DMS114 treated with DMSO at 0.1 percent for 48 hours (cell line): ENCODE results near the gene TRIM44.

Experiments used
- DNase-seq: peaks from one replicate; lab custom pipeline; 2025; ENCODE audit not compliant: unreplicated experiment; lab: John Stamatoyannopoulos, UW

The TRIM44 gene, protein sequence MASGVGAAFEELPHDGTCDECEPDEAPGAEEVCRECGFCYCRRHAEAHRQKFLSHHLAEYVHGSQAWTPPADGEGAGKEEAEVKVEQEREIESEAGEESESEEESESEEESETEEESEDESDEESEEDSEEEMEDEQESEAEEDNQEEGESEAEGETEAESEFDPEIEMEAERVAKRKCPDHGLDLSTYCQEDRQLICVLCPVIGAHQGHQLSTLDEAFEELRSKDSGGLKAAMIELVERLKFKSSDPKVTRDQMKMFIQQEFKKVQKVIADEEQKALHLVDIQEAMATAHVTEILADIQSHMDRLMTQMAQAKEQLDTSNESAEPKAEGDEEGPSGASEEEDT

DNA sequence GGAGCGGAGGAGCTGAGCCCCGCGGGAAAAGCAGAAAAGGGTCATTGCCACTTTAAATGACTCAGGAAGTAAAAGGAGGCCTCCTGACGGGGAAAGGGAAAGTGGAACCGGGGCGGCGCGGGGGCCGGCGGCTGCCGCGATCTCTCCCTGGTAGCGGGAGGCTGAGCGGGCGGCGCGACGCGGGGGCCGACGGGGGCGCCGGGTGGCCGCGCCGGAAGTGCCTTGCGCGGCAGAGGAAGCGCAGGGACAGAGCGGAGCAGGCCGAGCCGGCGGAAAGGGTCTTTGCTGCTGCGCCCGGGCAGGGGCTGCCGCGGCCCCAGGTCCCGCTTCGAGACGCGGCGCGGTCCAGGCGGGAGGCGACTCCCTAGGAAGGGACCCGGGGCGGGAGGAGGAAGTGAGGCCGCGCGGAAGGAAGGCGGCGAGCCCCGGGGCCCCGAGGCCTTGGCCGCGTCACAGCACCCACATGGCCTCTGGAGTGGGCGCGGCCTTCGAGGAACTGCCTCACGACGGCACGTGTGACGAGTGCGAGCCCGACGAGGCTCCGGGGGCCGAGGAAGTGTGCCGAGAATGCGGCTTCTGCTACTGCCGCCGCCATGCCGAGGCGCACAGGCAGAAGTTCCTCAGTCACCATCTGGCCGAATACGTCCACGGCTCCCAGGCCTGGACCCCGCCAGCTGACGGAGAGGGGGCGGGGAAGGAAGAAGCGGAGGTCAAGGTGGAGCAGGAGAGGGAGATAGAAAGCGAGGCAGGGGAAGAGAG, at the start of gene TRIM44:
Gene TRIM44 (plus strand): TSS at position 127 of the 759 bp plus-strand sequence. CDS start 337 bp downstream, at position 464.
- peak; percentile 83 for DNase-seq

DNA sequence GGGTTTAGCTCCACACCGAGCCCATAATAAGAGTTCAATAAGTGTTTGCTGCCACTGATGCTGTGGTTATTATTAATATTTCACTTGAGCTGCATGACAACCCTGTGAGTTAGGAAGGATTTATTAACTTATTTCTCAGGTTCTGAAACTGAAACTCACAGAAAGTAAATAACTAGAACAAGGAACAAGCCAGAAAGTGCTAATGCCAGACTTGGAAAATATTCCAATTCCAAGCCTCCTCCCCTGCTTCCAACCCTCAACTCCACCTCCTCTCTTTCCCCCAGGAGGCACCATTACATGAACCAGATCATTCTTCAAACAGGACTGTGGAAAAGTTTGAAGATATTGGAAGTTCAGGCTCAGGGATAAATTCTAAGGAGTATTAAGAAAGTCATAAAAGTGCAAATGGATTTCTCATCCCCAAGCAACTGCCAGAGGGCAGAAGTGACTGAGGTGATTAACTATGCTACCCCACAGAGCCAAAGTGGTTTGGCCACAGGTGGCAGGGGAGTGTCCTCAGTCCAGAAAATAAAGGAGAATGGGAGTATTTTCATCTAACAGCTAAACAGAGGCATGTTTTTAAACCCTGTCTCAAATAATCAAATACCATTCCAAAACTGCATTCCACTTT, 47.5 kb upstream of the TRIM44 start:
- no peak for DNase-seq

DNA sequence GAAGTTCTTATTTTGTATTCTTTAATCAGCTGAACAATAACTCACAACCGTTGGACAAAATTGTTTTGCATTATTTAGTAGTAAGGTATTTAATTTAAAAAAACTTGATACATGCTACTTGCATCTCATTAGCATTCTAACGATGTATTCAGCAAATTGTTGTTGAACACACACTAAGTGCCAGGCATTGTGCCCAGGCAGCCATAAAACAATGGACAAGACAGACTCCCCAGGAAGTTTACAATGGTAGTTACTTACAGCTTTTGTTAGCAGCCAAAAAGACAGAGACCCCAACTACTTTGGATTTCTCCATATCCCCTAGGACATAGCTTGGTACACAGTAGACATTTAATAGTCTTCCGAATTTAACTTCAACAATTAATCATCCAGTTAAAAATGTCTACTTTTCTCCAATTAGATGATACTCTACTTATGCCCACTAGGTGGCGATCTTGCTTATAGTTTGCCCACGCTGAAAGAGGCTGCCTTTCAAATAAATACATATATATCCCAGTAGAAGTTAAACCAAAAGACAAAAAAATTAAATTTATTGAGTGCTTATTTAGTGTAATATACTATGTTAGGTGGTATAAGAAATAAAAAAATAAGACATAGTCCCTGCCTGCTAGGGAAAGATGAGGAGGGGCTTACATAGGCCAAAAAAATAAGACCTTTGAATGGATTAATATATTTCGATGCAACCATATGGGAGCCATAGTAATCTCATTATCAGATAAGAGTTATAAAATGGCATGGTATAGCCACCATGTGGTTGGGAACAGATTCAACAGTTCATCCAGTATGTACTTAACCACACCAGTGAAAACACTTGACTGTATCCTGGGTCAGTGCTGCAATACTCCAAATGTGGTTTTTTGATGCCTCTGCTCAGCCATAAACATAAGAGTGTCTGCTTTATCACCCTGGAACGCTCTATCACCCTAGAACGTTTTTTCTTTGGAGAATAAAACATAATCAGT, 46.4 kb upstream of the TRIM44 start:
- DNase-seq, result peak; percentile 89

DNA sequence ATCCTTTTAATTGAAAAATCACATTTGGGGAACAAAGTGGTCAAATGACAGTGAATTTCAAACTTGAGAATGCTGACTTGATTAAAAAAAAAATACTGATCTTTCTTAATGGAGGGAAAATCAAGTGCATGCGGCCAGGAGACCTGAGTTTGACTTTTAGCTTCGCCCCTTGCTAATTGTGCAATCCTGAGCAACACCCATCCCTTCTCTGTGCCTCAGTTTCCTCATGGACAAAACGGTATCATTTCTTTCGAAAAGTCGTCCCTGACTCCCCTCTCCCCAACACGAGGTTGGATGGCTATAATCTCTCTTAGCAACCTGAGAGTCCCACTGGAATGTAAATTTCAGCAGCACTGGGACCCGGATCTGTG, 45.3 kb upstream of the TRIM44 start:
- DNase-seq, result no peak

DNA sequence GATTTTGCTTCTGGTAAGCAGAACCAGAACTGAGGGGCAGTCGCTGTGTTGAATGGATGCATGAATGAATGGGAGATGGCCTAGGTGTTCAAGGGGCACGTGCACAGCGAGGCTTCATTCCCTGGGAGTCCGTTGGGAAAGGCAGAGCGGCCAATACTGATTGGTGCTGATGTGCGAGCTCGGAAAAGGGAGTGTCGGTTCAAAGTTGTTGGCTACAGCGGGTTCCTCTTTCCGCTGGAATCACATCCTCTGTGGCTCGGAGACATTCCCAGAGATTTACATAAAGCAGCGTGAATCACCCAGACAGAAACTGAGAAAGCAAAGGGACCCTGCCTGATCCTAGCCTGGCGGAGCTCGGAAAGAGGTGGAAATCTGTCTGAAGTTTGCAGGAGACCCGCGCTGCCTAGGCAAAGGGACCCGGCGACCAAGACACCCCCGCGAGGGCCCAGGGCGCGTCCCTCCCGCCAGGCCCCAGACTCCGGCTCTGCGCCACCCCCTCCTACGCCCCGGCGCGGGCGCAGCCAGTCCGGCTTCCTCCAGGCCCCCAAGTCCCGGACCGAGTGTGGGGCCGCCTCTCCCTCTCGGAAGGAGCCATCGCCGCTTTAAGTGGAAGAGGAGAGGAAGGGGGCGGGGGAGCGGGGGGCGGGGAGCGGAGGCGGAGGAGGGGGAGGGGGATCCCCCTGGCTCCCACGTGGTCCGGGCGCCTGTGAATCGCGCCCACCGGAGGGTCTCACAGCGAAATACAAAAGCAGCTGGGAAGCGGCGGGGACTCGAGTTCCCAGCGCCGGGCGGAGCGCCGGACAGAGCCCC, 44.7 kb upstream of the TRIM44 start, which contains the start of gene FJX1:
Gene FJX1 (plus strand): TSS at position 774 of the 810 bp plus-strand sequence. CDS start 177 bp downstream, outside the sequence.
- peak; percentile 86 for DNase-seq

DNA sequence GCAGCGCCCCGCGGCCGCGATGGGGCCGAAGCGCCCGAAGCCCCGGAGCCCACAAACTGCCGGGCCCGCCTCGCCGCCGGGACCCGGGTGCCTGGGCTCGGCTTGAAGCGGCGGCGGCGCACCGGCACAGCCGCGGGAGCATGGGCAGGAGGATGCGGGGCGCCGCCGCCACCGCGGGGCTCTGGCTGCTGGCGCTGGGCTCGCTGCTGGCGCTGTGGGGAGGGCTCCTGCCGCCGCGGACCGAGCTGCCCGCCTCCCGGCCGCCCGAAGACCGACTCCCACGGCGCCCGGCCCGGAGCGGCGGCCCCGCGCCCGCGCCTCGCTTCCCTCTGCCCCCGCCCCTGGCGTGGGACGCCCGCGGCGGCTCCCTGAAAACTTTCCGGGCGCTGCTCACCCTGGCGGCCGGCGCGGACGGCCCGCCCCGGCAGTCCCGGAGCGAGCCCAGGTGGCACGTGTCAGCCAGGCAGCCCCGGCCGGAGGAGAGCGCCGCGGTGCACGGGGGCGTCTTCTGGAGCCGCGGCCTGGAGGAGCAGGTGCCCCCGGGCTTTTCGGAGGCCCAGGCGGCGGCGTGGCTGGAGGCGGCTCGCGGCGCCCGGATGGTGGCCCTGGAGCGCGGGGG, 44.0 kb upstream of the TRIM44 start:
- DNase-seq, result no peak

DNA sequence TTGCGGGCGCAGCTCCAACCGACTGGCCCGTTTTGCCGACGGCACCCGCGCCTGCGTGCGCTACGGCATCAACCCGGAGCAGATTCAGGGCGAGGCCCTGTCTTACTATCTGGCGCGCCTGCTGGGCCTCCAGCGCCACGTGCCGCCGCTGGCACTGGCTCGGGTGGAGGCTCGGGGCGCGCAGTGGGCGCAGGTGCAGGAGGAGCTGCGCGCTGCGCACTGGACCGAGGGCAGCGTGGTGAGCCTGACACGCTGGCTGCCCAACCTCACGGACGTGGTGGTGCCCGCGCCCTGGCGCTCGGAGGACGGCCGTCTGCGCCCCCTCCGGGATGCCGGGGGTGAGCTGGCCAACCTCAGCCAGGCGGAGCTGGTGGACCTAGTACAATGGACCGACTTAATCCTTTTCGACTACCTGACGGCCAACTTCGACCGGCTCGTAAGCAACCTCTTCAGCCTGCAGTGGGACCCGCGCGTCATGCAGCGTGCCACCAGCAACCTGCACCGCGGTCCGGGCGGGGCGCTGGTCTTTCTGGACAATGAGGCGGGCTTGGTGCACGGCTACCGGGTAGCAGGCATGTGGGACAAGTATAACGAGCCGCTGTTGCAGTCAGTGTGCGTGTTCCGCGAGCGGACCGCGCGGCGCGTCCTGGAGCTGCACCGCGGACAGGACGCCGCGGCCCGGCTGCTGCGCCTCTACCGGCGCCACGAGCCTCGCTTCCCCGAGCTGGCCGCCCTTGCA, 43.3 kb upstream of the TRIM44 start:
- DNase-seq, result peak; percentile 69

DNA sequence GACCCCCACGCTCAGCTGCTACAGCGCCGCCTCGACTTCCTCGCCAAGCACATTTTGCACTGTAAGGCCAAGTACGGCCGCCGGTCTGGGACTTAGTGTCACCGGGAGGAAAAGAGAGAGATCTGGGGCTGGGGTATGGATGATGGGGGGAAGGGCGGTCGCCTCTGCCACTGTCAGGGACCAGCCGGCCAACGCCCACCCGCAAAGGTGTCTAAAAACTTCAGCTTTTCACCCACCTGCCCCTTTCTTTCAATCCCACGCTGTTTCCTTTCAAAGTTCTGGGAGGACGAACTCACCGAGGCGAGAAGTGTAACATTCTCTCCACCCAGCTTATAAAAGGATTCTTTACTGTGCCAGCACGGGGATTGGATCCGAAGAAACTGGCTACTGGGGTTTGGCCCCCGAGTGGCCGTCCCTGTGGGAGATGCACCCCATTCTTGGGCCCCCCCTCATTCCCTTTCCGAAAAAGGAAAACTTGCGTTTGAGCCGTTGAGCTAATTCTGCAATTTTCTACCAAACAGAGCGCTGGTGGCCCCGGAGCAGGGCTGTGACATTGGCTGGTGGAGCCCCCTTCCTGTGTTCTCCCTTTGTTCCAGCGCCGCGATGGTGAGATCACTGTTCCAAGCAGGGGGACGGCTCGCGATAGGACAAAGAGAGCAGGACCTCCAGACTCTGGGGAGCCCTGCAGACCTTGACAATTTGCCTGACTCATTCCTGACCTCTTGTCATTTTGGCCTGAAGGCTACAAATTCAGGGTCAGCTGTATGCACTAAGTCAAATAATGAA, 42.5 kb upstream of the TRIM44 start:
- peak; percentile 61 for DNase-seq

DNA sequence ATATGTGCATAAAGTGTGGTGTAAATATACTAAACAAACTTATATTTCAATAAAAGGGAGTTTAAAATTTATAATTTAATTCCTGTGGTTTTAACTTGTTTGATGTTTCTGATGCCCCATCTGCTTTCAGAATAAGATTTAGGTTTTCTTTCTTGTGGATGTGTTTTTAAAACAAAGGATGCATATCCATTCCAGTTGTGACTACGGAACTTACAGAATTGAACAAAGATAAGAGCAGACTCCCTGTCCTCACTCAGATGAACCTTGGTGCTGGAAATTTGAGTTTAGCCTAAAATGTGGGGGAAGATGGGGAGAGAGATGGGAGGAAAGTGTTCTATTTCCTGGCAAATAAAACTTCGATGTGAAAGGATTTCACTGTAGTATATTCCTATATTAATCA, 41.8 kb upstream of the TRIM44 start:
- no peak for DNase-seq

DNA sequence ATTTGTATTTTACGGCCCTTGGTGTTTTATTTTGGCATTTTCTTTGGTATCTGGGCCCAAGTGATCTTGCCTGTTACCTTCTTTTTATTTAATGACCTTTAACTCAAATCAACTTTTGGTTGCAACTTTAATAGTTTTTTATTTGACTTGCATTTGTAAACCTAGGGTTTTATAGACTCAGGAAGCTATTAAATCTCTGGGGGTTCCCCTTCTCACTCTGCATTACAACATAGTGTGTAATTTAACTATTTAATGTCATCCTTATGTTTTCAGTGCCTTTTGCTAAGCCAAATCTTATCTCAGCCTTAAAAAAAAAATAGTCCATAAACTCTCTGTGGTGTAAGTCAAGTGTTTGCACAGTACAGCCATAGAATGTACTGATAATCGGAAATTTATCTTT, 41.0 kb upstream of the TRIM44 start:
- no peak for DNase-seq

DNA sequence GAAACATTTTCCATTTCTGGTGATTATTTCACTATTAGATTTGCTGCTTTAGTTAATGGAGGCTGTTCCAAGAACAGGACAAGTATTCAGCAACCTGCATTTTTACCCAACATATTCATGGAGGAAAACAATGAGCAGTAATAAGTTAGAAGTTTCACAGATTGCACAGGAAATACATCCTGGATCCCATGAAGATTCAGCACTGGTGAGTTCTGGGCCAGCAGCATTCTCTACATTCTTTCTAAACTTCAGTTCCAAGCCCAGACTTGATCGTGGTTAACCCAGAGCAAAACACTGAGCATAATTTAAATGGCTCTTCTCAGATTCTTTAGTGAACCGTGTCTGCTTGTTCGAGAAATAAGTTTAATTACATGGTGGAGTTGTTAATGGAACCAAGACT, 40.5 kb upstream of the TRIM44 start:
- DNase-seq, result no peak

DNA sequence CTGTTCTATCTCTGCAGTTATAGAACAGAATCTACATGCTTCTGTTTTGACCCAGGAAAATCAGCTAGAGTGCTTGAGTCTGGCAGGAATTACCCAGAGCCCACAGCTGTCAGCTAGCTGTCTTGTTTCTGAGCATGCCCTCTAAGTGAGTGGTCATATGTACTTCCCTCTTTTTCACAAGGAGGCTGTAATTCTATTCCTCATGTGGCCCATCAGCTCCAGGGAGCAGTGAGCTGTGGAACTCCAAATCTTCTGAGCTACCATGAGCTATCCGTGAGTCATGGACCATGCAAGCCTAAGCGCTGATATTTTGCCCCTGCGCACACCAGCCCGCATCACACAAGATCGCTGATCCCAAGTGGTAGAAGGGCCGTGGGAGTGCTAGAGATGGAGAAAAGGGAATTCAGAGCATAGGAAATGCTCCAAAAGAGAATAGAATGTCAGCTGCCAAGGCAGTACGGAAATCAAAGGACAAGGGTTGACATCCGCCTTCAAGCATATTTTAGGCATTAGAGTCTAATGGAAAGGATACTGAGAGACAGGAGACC, 38.9 kb upstream of the TRIM44 start:
- DNase-seq, result no peak

DNA sequence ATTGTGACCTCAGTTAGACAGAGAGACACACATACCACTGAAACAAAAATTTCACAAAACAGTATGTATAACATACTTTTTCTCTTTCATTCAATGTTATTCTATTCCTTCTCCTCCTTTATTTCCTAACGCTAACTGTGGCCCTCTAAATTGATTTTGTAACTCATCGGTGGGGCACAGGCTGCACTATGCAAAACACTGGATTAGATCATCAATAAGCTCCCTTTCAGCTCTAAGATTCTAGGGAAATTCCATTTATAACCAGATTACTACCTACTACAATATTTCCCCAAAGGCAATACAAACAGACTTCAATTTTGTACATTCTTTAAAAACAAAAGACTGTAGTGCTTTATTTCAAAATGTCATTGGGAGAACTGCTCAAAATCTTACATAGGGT, 38.3 kb upstream of the TRIM44 start:
- no peak for DNase-seq

DNA sequence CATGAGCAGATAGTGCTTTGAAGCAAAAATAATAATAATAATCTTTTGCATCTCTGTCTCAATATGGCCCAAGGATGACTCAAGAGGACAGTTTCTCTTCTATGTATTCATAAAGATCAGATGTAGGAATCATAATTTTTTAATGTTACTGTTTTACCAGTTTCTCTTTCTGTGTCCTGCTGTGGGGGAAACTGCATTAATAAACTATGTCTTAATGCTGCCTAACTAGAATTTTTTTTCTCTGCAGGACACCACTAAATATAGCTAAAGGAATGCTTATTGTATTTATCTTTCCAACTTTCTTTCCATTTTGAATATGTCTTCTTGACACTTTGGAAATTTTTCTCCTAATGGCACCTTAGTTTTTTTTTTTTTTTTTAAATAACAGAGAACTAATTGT, 37.8 kb upstream of the TRIM44 start:
- DNase-seq, result no peak

DNA sequence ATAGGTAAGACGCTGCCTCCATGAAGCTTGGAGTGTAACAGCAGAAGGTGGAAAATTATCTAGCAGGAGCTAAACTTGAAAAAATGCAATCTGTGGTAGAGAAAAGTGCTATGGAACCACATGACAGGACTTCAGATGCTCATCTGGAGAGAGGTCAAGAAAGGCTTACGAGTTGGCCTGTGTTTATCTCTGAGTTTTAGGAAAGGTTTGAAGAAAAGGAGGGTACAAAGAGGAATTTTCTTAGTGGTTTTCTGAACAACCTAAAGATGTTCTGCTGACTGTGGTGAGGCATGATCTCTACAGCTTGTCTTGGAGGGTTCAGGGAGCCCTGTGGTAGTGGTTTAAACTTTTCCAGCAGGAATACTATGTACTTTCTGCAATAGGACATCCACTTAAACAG, 36.1 kb upstream of the TRIM44 start:
- DNase-seq, result no peak

DNA sequence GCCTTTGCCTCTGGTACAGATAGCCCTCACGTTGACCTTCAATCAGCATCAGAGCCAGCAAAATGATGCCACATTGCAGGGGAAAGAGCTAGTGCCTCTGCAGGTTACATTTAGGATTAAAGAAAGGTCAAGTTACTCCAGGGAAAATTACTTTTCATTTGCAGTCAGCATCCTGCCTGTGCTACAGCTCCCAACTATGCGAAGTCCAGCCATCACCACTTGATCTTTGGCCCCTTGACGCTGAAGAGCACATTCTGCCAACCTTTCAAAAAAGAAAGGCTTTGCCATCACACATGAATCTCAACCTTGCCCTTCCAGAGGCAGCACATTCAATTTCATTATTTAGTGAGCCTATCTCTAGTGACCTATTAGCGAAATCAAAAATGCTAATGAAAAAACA, 33.1 kb upstream of the TRIM44 start:
- no peak for DNase-seq

DNA sequence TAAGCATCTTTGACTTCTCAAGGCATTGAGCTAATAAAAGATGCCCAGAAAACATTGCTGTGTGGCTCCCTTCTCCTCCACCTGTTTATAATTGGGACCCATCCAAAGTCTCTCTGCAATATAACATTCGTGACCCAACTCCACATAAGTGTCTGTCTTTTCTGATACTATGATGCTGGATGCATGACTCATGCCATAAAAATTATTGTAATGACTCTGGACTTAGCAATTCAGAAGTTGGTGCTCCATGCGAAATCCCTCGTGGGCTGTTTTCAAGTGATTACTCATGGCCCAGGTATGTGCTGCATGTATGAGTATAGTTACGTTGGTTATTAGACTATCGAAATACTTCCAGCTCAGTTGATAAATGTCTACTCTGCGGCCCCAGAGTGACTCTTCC, 32.7 kb upstream of the TRIM44 start:
- DNase-seq, result no peak

DNA sequence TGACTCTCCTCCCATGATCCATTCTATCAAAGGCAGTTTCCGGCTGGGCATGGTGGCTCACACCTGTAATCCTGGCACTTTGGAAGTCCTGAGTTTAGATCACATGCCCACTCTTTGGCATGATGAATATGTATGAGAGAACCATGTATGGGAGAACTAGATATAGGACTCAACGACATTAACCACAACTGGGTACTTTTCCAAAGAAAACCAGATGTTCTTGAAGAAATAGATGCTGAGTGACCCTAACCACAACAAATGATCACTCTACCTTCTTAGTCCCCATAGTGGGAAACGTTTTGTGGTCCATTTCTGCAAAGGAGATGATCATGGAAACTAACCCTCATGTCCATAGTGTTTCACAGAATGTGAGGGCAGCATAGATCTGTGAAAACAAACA, 30.7 kb upstream of the TRIM44 start:
- no peak for DNase-seq
